ENCODE measurements around the gene SNRNP27.
"Not testable (repeated sequence)": the region's sequence is repeated elsewhere in the genome, so short reads cannot be mapped to it uniquely, and the experiment has no call there.

The SNRNP27 gene

DNA sequence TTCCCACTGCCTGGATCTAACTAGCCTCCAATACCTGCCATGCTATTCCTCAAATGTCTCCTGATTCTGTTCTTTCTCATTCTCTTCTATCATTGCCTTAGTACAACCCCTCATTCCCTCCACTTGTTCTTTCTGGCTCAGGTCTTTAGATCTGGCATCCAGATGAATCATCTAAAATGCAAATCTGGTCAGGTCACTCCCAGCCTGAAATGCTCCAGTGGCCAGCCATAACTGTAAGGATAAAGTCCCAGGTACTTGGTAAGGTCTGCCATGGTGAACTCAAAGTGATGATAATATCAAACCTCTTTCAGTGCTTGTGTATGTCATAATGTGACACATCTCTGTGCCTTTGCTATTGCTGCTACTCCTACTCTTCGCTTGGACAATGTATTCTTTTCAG lies 2.9 kb upstream of the SNRNP27 start:
- H3K9me3 ChIP-seq (ENCODE audit: insufficient read depth, low read depth, low read length): no peaks in the 10 kb centered on the region
- no peaks in the 10 kb centered on the region for H3K4me1 ChIP-seq (ENCODE audit: insufficient read depth, low read length)
- no peak overlapping the region for H3K4me3 ChIP-seq (ENCODE audit: low read length)
- H3K27ac ChIP-seq (ENCODE audit: low read depth, low read length): no peak overlapping the region
- no peaks in the 10 kb centered on the region for H3K27me3 ChIP-seq (ENCODE audit: insufficient read depth, low read length)
- H3K9ac ChIP-seq (ENCODE audit: low read depth, low read length): no peak overlapping the region
- H3K36me3 ChIP-seq (ENCODE audit: insufficient read depth, low read length): peaks cover 6% of the 10 kb centered on the region
- WGBS: no CpG with 5 or more reads among the region's 1 CpG

DNA sequence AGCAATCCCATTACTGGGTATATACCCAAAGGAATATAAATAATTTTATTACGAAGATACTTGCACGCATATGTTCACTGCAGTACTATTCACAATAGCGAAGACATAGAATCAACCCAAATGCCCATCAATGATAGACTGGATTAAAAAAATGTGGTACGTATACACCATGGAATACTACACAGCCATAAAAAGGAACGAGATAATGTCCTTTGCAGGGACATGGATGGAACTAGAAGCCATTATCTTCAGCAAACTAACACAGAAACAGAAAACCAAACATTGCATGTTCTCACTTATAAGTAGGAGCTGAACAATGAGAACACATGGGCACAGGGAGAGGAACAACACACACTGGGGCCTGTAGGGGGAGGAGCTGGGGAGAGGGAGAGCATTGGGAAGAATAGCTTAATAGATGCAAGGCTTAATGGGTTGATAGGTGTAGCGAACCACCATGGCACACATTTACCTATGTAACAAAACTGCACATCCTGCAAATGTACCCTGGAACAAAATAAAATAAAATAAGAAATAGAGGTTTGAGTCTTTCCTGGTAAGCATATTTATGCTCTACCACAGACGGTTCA lies 825 bp upstream of the SNRNP27 start:
- not testable (repeated sequence) for H3K27me3 ChIP-seq (ENCODE audit: insufficient read depth, low read length); H3K9me3 ChIP-seq (ENCODE audit: insufficient read depth, low read depth, low read length); H3K4me1 ChIP-seq (ENCODE audit: insufficient read depth, low read length); H3K27ac ChIP-seq (ENCODE audit: low read depth, low read length)
- Histone ChIP-seq H3K4me3 (ENCODE audit: low read length) (peak overlapping the region; percentile 92), H3K36me3 (ENCODE audit: insufficient read depth, low read length) (peaks cover 25% of the 10 kb centered on the region), H3K9ac (ENCODE audit: low read depth, low read length) (peak overlapping the region; percentile 93; the same call in 1 of the 2 replicates)
- WGBS: 94% methylated on average over 5 of the region's 7 CpGs

DNA sequence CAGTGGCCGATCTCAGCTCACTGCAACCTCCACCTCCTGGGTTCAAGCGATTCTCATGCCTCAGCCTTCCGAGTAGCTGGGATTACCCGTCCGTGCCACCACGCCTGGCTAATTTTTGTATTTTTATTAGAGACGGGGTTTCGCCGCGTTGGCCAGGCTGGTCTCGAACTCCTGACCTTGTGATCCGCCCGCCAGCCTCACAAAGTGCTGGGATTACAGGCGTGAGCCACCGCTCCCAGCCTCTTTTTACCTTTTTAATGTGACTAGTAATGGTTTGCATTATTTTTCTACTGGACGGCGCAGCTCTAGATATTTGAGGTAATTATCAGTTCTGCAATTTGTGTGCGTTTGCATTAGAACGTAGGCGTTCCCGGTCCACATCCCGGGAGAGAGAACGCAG lies 981 bp downstream of the SNRNP27 start:
- Histone ChIP-seq H3K9ac (ENCODE audit: low read depth, low read length) (peak overlapping the region; percentile 93), H3K36me3 (ENCODE audit: insufficient read depth, low read length) (peaks cover 40% of the 10 kb centered on the region), H3K4me3 (ENCODE audit: low read length) (peak overlapping the region; percentile 92)
- not testable (repeated sequence) for H3K27me3 ChIP-seq (ENCODE audit: insufficient read depth, low read length); H3K9me3 ChIP-seq (ENCODE audit: insufficient read depth, low read depth, low read length); H3K4me1 ChIP-seq (ENCODE audit: insufficient read depth, low read length); H3K27ac ChIP-seq (ENCODE audit: low read depth, low read length)
- WGBS: 87% methylated on average over 23 of the region's 23 CpGs

- Histone ChIP-seq H3K36me3 (ENCODE audit: insufficient read depth, low read length) (peaks cover 85% of the 10 kb centered on the region), H3K9me3 (ENCODE audit: insufficient read depth, low read depth, low read length) (no peaks in the 10 kb centered on the region), H3K27ac (ENCODE audit: low read depth, low read length) (no peak overlapping the region), H3K4me1 (ENCODE audit: insufficient read depth, low read length) (no peaks in the 10 kb centered on the region), H3K27me3 (ENCODE audit: insufficient read depth, low read length) (no peaks in the 10 kb centered on the region), H3K4me3 (ENCODE audit: low read length) (no peak overlapping the region), H3K9ac (ENCODE audit: low read depth, low read length) (no peak overlapping the region)
- 95% methylated on average over 8 of the region's 8 CpGs for WGBS
Observed at GRCh38 chr2:69902213-69902922, 8.6 kb downstream of the SNRNP27 start.

DNA sequence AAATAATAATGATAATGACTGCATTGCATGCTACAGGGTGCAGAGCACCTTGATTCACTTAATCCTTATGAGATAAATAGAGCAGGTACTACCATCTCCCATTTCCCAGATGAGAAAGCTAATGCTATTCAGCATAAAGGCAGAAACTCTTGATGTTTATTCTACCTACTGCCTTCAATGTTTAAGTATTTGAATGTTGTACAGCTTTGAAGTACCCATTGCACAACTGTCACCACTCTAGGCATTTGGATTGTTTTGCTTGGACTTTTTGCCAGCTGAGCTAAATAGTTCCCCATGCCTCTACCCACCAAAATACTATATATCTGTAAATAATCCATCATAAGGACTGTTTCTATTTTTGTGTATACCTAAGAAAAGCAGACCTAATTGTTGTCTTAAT lies 13.5 kb downstream of the SNRNP27 start:
- Histone ChIP-seq H3K36me3 (ENCODE audit: insufficient read depth, low read length) (peaks cover 67% of the 10 kb centered on the region), H3K4me3 (ENCODE audit: low read length) (no peak overlapping the region), H3K9me3 (ENCODE audit: insufficient read depth, low read depth, low read length) (no peaks in the 10 kb centered on the region), H3K9ac (ENCODE audit: low read depth, low read length) (no peak overlapping the region), H3K27ac (ENCODE audit: low read depth, low read length) (no peak overlapping the region), H3K4me1 (ENCODE audit: insufficient read depth, low read length) (no peaks in the 10 kb centered on the region), H3K27me3 (ENCODE audit: insufficient read depth, low read length) (no peaks in the 10 kb centered on the region)

DNA sequence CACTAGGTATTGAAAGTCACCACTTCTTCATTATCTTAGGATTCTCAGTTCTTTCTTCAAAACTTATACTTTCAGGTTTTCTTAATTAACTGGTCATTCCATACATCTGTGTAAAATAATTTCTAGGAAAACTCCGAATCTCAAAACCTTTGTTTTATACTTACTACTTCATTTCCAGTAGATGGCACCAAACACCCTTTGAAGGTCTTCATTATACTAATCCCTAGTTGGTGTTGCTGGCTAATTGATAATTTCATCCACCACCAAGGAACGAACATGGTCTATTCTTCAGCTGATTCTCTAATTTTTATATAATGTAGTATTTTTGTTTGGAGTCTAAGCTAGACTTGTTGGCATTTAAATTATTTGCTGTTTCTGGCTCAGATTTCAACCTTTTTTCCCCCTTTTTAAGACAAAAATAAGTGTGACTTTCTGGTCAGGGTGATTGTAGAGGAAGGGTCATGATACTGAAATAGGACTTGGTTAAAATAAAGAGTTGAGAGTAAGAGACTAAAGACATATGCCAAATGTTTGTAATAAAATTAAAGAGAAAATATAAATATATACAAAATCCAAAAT lies 18.3 kb downstream of the SNRNP27 start:
- no peak overlapping the region for H3K27ac ChIP-seq (ENCODE audit: low read depth, low read length)
- 43% methylated on average over 1 of the region's 2 CpGs for WGBS

GRCh38 chr2:69914164-69914949 lies 20.6 kb downstream of the SNRNP27 start:
- peaks cover 3% of the 10 kb centered on the region; the same call in 1 of the 2 replicates for H3K4me1 ChIP-seq (ENCODE audit: insufficient read depth, low read length)
- peak overlapping the region; percentile 68 for H3K4me3 ChIP-seq (ENCODE audit: low read length)
- under 1% methylated on average over 56 of the region's 56 CpGs for WGBS
- H3K27ac ChIP-seq (ENCODE audit: low read depth, low read length): peak overlapping the region; percentile 95
- H3K9ac ChIP-seq (ENCODE audit: low read depth, low read length): peak overlapping the region; percentile 94
- H3K9me3 ChIP-seq (ENCODE audit: insufficient read depth, low read depth, low read length): no peaks in the 10 kb centered on the region
- H3K36me3 ChIP-seq (ENCODE audit: insufficient read depth, low read length): peaks cover 19% of the 10 kb centered on the region
- H3K27me3 ChIP-seq (ENCODE audit: insufficient read depth, low read length): peaks cover 9% of the 10 kb centered on the region; the same call in 1 of the 2 replicates

More for the DNA sequence above, 18.3 kb downstream of the SNRNP27 start:
- Histone ChIP-seq H3K27me3 (ENCODE audit: insufficient read depth, low read length) (peaks cover 9% of the 10 kb centered on the region; the same call in 1 of the 2 replicates), H3K36me3 (ENCODE audit: insufficient read depth, low read length) (peaks cover 38% of the 10 kb centered on the region), H3K4me1 (ENCODE audit: insufficient read depth, low read length) (no peaks in the 10 kb centered on the region), H3K9ac (ENCODE audit: low read depth, low read length) (no peak overlapping the region), H3K9me3 (ENCODE audit: insufficient read depth, low read depth, low read length) (no peaks in the 10 kb centered on the region), H3K4me3 (ENCODE audit: low read length) (no peak overlapping the region)

- Histone ChIP-seq H3K27me3 (ENCODE audit: insufficient read depth, low read length) (peaks cover 9% of the 10 kb centered on the region; the same call in 1 of the 2 replicates), H3K4me1 (ENCODE audit: insufficient read depth, low read length) (peaks cover 3% of the 10 kb centered on the region; the same call in 1 of the 2 replicates), H3K4me3 (ENCODE audit: low read length) (peak within 1 kb of the TSS; percentile 68), H3K27ac (ENCODE audit: low read depth, low read length) (peak within 1 kb of the TSS; percentile 95), H3K9me3 (ENCODE audit: insufficient read depth, low read depth, low read length) (no peaks in the 10 kb centered on the region), H3K36me3 (ENCODE audit: insufficient read depth, low read length) (peaks cover 12% of the 10 kb centered on the region), H3K9ac (ENCODE audit: low read depth, low read length) (peak within 1 kb of the TSS; percentile 94)
- 2% methylated on average over 81 of the region's 81 CpGs for WGBS
Observed at GRCh38 chr2:69914950-69915945, 21.5 kb downstream of the SNRNP27 start, which contains the start of gene MXD1. TSS of gene MXD1 (plus strand) at chr2:69915109. CDS start at chr2:69915331, 222 bp downstream.

DNA sequence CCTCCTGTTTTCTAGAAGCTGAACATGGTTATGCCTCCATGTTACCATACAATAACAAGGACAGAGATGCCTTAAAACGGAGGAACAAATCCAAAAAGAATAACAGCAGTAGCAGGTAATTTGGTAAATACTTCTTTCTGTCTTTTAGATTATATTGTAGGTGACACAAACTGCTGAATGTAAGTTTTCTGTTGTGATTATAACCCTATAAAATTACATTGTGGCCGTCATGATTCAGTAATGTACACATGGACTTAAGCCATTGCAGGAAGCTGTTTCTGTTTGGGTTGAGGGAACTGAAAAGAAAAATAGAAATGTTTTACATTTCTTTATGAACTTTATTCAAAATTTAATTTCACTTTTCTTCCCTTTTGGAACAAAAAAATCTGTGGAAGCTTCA lies 22.4 kb downstream of the SNRNP27 start:
- H3K27ac ChIP-seq (ENCODE audit: low read depth, low read length): no peak overlapping the region
- peaks cover 11% of the 10 kb centered on the region for H3K36me3 ChIP-seq (ENCODE audit: insufficient read depth, low read length)
- H3K27me3 ChIP-seq (ENCODE audit: insufficient read depth, low read length): peaks cover 9% of the 10 kb centered on the region; the same call in 1 of the 2 replicates
- no peaks in the 10 kb centered on the region for H3K9me3 ChIP-seq (ENCODE audit: insufficient read depth, low read depth, low read length)
- peak overlapping the region; percentile 67 for H3K4me3 ChIP-seq (ENCODE audit: low read length)
- no peak overlapping the region for H3K9ac ChIP-seq (ENCODE audit: low read depth, low read length)
- WGBS: 96% methylated on average over 2 of the region's 2 CpGs
- peaks cover 3% of the 10 kb centered on the region; the same call in 1 of the 2 replicates for H3K4me1 ChIP-seq (ENCODE audit: insufficient read depth, low read length)

- Histone ChIP-seq H3K27ac (ENCODE audit: low read depth, low read length) (no peak overlapping the region), H3K9me3 (ENCODE audit: insufficient read depth, low read depth, low read length) (no peaks in the 10 kb centered on the region), H3K36me3 (ENCODE audit: insufficient read depth, low read length) (peaks cover 9% of the 10 kb centered on the region), H3K9ac (ENCODE audit: low read depth, low read length) (peak overlapping the region; percentile 24; the same call in 1 of the 2 replicates), H3K4me1 (ENCODE audit: insufficient read depth, low read length) (peaks cover 3% of the 10 kb centered on the region; the same call in 1 of the 2 replicates), H3K27me3 (ENCODE audit: insufficient read depth, low read length) (peaks cover 9% of the 10 kb centered on the region; the same call in 1 of the 2 replicates), H3K4me3 (ENCODE audit: low read length) (no peak overlapping the region)
- 68% methylated on average over 3 of the region's 3 CpGs for WGBS
Observed at GRCh38 chr2:69917852-69918251, 24.1 kb downstream of the SNRNP27 start.

All from HUES64 (cell line).